ENCODE data around the gene CEACAM8. TPM values are rescaled to one million over a fixed set of nuclear protein-coding genes. Genes with fewer than 3 reads are reported as not detected.

The CEACAM8 gene
- total RNA-seq, 1 donor from 2014 or later: not detected

DNA sequence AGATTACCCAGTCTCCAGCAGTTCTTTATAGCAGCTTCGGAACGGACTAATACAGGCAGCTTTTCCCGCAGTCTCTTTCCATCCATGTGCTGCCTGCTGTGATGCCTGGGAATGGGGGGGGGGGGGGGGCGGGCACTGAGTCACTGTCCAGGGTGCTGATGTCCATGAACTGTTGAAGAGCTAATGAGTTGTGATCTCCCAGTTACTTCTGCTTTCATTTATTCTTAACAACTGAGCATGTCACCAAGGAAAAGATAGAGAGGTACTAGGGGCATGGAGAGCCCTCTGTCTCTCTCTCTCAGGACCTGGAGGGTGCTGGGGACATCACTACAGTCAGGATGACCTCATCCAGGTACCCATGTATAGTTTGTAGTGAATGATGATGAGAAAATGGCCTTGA lies 46.2 kb downstream of the CEACAM8 start:
- peaks cover 4% of the 10 kb centered on the region for H3K4me1 Mint-ChIP-seq (ENCODE audit: low read depth, unreplicated experiment)
- Histone ChIP-seq H3K4me3 (ENCODE audit: insufficient read depth, low read depth, low read length) (no peak overlapping the region), H3K79me2 (ENCODE audit: insufficient read depth, low read length) (no peaks in the 10 kb centered on the region), H3K4me2 (ENCODE audit: low read length) (no peak overlapping the region), H3K9ac (ENCODE audit: low read length) (no peak overlapping the region), H2AFZ (ENCODE audit: low read depth, low read length) (no peak overlapping the region), H3K27me3 (ENCODE audit: insufficient read depth, low read length) (no peaks in the 10 kb centered on the region), H3K4me1 (ENCODE audit: insufficient read depth, low read length) (no peaks in the 10 kb centered on the region), H3K36me3 (ENCODE audit: insufficient read depth, low read length) (no peaks in the 10 kb centered on the region), H3K9me3 (ENCODE audit: insufficient read depth, low read depth, low read length) (no peaks in the 10 kb centered on the region), H4K20me1 (ENCODE audit: insufficient read depth, low read length) (no peaks in the 10 kb centered on the region), H3K27ac (ENCODE audit: low read depth, low read length) (no peak overlapping the region)
- H3K27ac Mint-ChIP-seq (ENCODE audit: unreplicated experiment): no peak overlapping the region
- TF ChIP-seq EZH2 (IDR thresholded peaks at IDR 0.05; ENCODE audit: insufficient read depth, low read length): no peak
- TF ChIP-seq, protein P1, sequence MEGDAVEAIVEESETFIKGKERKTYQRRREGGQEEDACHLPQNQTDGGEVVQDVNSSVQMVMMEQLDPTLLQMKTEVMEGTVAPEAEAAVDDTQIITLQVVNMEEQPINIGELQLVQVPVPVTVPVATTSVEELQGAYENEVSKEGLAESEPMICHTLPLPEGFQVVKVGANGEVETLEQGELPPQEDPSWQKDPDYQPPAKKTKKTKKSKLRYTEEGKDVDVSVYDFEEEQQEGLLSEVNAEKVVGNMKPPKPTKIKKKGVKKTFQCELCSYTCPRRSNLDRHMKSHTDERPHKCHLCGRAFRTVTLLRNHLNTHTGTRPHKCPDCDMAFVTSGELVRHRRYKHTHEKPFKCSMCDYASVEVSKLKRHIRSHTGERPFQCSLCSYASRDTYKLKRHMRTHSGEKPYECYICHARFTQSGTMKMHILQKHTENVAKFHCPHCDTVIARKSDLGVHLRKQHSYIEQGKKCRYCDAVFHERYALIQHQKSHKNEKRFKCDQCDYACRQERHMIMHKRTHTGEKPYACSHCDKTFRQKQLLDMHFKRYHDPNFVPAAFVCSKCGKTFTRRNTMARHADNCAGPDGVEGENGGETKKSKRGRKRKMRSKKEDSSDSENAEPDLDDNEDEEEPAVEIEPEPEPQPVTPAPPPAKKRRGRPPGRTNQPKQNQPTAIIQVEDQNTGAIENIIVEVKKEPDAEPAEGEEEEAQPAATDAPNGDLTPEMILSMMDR (IDR thresholded peaks at IDR 0.05; ENCODE audit: insufficient read depth, low read depth, low read length): no peak
- H3K4me3 Mint-ChIP-seq (ENCODE audit: unreplicated experiment): no peak overlapping the region
- peaks cover 3% of the 10 kb centered on the region for H3K36me3 Mint-ChIP-seq (ENCODE audit: low read depth, unreplicated experiment)
- DNase-seq (ENCODE audit: low read depth): no peak
- peaks cover 72% of the 10 kb centered on the region for H3K27me3 Mint-ChIP-seq (ENCODE audit: low read depth, unreplicated experiment)
- H3K9me3 Mint-ChIP-seq (ENCODE audit: unreplicated experiment): peaks cover 50% of the 10 kb centered on the region
- FAIRE-seq: no peak

DNA sequence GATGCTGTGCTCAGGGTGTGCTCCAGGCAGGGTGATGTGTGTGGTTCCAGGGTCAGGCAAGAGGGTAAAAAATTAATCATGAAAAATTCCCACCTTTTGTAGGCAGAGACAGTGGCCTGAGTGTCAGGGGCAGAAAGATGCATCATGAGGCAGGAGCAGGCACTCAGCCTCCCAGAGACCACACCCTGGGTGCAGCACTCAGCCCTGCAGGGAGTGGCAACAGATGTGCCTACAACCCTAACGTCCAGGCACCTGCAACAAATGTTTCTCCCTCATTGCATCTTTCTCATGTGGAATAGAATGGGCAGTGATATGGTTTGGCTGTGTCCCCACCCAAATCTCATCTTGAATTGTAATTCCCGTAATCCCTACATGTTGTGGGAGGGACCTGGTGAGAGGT lies 46.8 kb downstream of the CEACAM8 start:
- no peaks in the 10 kb centered on the region for H4K20me1 ChIP-seq (ENCODE audit: insufficient read depth, low read length)
- H3K27ac ChIP-seq (ENCODE audit: low read depth, low read length): no peak overlapping the region
- H3K4me2 ChIP-seq (ENCODE audit: low read length): no peak overlapping the region
- no peak overlapping the region for H3K9ac ChIP-seq (ENCODE audit: low read length)
- Mint-ChIP-seq H3K27ac (ENCODE audit: unreplicated experiment) (no peak overlapping the region), H3K4me3 (ENCODE audit: unreplicated experiment) (no peak overlapping the region), H3K4me1 (ENCODE audit: low read depth, unreplicated experiment) (peaks cover under 1% of the 10 kb centered on the region), H3K27me3 (ENCODE audit: low read depth, unreplicated experiment) (peaks cover 78% of the 10 kb centered on the region), H3K36me3 (ENCODE audit: low read depth, unreplicated experiment) (peaks cover 3% of the 10 kb centered on the region), H3K9me3 (ENCODE audit: unreplicated experiment) (peaks cover 50% of the 10 kb centered on the region)
- TF ChIP-seq, protein P1 (IDR thresholded peaks at IDR 0.05; ENCODE audit: insufficient read depth, low read depth, low read length): no peak
- TF ChIP-seq EZH2 (IDR thresholded peaks at IDR 0.05; ENCODE audit: insufficient read depth, low read length): no peak
- no peaks in the 10 kb centered on the region for H3K27me3 ChIP-seq (ENCODE audit: insufficient read depth, low read length)
- no peak overlapping the region for H3K4me3 ChIP-seq (ENCODE audit: insufficient read depth, low read depth, low read length)
- DNase-seq (ENCODE audit: low read depth) (no peak), FAIRE-seq (no peak)
- H3K4me1 ChIP-seq (ENCODE audit: insufficient read depth, low read length): no peaks in the 10 kb centered on the region
- H3K36me3 ChIP-seq (ENCODE audit: insufficient read depth, low read length): no peaks in the 10 kb centered on the region
- no peaks in the 10 kb centered on the region for H3K9me3 ChIP-seq (ENCODE audit: insufficient read depth, low read depth, low read length)
- no peak overlapping the region for H2AFZ ChIP-seq (ENCODE audit: low read depth, low read length)
- no peaks in the 10 kb centered on the region for H3K79me2 ChIP-seq (ENCODE audit: insufficient read depth, low read length)

DNA sequence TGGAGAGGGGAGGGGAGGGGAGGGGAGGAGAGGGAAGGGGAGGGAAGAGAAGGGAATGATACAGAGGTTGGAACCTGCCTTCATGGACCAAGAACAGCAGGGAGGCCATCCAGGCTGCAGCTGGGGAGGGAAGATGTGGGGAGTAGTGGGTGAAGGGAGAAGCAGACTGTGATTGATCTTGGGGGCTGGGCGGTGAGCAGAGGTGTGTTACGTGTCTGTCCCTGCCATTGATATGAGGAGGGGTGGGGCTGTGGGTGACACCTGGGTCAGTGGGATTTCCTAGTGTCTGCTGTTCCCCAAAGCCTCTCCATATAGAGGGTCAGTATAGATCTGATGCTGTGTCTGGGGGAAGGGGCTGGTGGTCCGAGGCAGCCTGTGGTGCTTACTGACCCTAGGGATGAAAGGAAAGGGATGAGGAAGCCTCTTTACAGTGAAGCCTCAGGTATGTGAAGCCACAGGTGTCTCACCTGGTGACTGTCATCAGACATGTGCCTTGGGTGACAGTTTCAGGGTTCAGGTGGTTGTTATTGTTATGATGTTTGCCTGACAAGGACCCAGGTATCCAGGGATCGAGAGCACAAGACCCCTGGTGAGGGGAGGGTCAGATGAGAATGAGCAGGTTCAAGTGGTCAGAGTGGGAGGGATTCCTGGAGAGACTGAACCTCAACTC lies 47.8 kb downstream of the CEACAM8 start:
- Mint-ChIP-seq H3K27ac (ENCODE audit: unreplicated experiment) (peak overlapping the region; percentile 47), H3K36me3 (ENCODE audit: low read depth, unreplicated experiment) (peaks cover 3% of the 10 kb centered on the region), H3K4me1 (ENCODE audit: low read depth, unreplicated experiment) (no peaks in the 10 kb centered on the region), H3K4me3 (ENCODE audit: unreplicated experiment) (no peak overlapping the region), H3K27me3 (ENCODE audit: low read depth, unreplicated experiment) (peaks cover 77% of the 10 kb centered on the region), H3K9me3 (ENCODE audit: unreplicated experiment) (peaks cover 50% of the 10 kb centered on the region)
- Histone ChIP-seq H3K79me2 (ENCODE audit: insufficient read depth, low read length) (no peaks in the 10 kb centered on the region), H3K9me3 (ENCODE audit: insufficient read depth, low read depth, low read length) (no peaks in the 10 kb centered on the region), H4K20me1 (ENCODE audit: insufficient read depth, low read length) (no peaks in the 10 kb centered on the region), H3K36me3 (ENCODE audit: insufficient read depth, low read length) (no peaks in the 10 kb centered on the region), H3K4me2 (ENCODE audit: low read length) (no peak overlapping the region), H3K27me3 (ENCODE audit: insufficient read depth, low read length) (no peaks in the 10 kb centered on the region), H3K4me3 (ENCODE audit: insufficient read depth, low read depth, low read length) (no peak overlapping the region), H3K27ac (ENCODE audit: low read depth, low read length) (no peak overlapping the region), H3K4me1 (ENCODE audit: insufficient read depth, low read length) (no peaks in the 10 kb centered on the region), H2AFZ (ENCODE audit: low read depth, low read length) (no peak overlapping the region), H3K9ac (ENCODE audit: low read length) (no peak overlapping the region)
- no peak for DNase-seq (ENCODE audit: low read depth)
- no peak for TF ChIP-seq EZH2 (IDR thresholded peaks at IDR 0.05; ENCODE audit: insufficient read depth, low read length)
- TF ChIP-seq, protein P1 (IDR thresholded peaks at IDR 0.05; ENCODE audit: insufficient read depth, low read depth, low read length): no peak
- no peak for FAIRE-seq
